Measurements from ENCODE around the gene PLEKHG5. TPM values are rescaled to one million over a fixed set of nuclear protein-coding genes. Genes with fewer than 3 reads are reported as not detected.

The PLEKHG5 gene
- total and polyA plus RNA-seq, 12 donors, result 2.0 to 96.3 (median 18.4) TPM

- no peaks in the 10 kb centered on the region for H3K27me3 ChIP-seq
- H3K9me3 ChIP-seq (replicated peaks in 1 of 3), result no peaks in the 10 kb centered on the region
- intact Hi-C loops (cut with DNase I), result no loop called here
- no peak overlapping the region for H3K27ac ChIP-seq
- 83 to 96% (median 87%) methylated on average over 9 to 31 of the region's 31 CpGs for WGBS, 4 donors
- H3K36me3 ChIP-seq (replicated peaks in 1 of 2), result no peaks in the 10 kb centered on the region
- TF ChIP-seq CTCF (IDR thresholded peaks at IDR 0.05), result no peak
- no peak for TF ChIP-seq POLR2A (IDR thresholded peaks at IDR 0.05)
- H3K4me1 ChIP-seq (replicated peaks in 1 of 2), result peaks cover 20 to 48% of the 10 kb centered on the region in 2 donors
- DNase-seq, result no peak
- no peak overlapping the region for H3K4me3 ChIP-seq
Measured at GRCh38 chr1:6505367-6506209, 14.1 kb upstream of the PLEKHG5 start.

- no peak for DNase-seq
- no peak overlapping the region for H3K4me3 ChIP-seq
- H3K27me3 ChIP-seq, result no peaks in the 10 kb centered on the region
- 88 to 96% (median 91%) methylated on average over 4 to 15 of the region's 15 CpGs for WGBS, 4 donors
- intact Hi-C loops (cut with DNase I), result no loop called here
- no peaks in the 10 kb centered on the region for H3K9me3 ChIP-seq (replicated peaks in 1 of 3)
- TF ChIP-seq CTCF (IDR thresholded peaks at IDR 0.05) (no peak), POLR2A (IDR thresholded peaks at IDR 0.05) (no peak)
- no peaks in the 10 kb centered on the region for H3K36me3 ChIP-seq (replicated peaks in 1 of 2)
- H3K27ac ChIP-seq, result no peak overlapping the region
- peaks cover 20 to 43% of the 10 kb centered on the region in 2 donors for H3K4me1 ChIP-seq (replicated peaks in 1 of 2)
Measured at GRCh38 chr1:6504887-6505286, 13.4 kb upstream of the PLEKHG5 start.

- TF ChIP-seq CTCF (IDR thresholded peaks at IDR 0.05) (no peak), POLR2A (IDR thresholded peaks at IDR 0.05) (no peak)
- DNase-seq, result no peak
- H3K4me3 ChIP-seq, result no peak overlapping the region
- no peaks in the 10 kb centered on the region for H3K36me3 ChIP-seq (replicated peaks in 1 of 2)
- intact Hi-C loops (cut with DNase I), result no loop called here
- 82 to 86% (median 83%) methylated on average over 14 to 20 of the region's 20 CpGs for WGBS, 4 donors
- H3K27ac ChIP-seq, result no peak overlapping the region
- no peaks in the 10 kb centered on the region for H3K9me3 ChIP-seq (replicated peaks in 1 of 3)
- H3K27me3 ChIP-seq, result no peaks in the 10 kb centered on the region
- peaks cover 20 to 49% of the 10 kb centered on the region in 2 donors for H3K4me1 ChIP-seq (replicated peaks in 1 of 2)
Measured at GRCh38 chr1:6503884-6504602, 12.6 kb upstream of the PLEKHG5 start.

Data from adrenal gland (tissue), 12 donors.